Thoracic aorta (tissue), 2 donors: ENCODE results near the gene PLA2G4F. TPM values are rescaled to one million over a fixed set of nuclear protein-coding genes. Genes with fewer than 3 reads are reported as not detected.

Experiments used
- ATAC-seq: fragments of 150-250 bp; one replicate; pipeline ENCODE4 v1.8.0; 2017; ENCODE audit warnings: low read depth; ENCODE audit not compliant: insufficient number of reproducible peaks, low FRiP score
- DNase-seq: peaks from one replicate; pipeline ENCODE4 v3.0.0-alpha.2; 2020; ENCODE audit warnings: low spot score
- H3K27ac ChIP-seq, 2 donors: fragments of 200-600 bp; sonication (generic); 1 replicate in 1 of 2; 2 replicates in 1 of 2; pipeline ENCODE4 v1.5.1; 2016; ENCODE audit warnings: mild to moderate bottlenecking in 2 of 2, moderate library complexity in 2 of 2
- H3K27me3 ChIP-seq: fragments of 200-600 bp; sonication (generic); replicated peaks from 2 replicates; pipeline ENCODE4 v1.6.0; 2016; ENCODE audit warnings: mild to moderate bottlenecking; ENCODE audit not compliant: insufficient read depth
- H3K36me3 ChIP-seq: fragments of 200-600 bp; sonication (generic); one replicate; pipeline ENCODE4 v1.5.1; 2016
- H3K4me1 ChIP-seq, 2 donors: fragments of 200-600 bp; sonication (generic); 1 replicate in 1 of 2; 2 replicates in 1 of 2; pipeline versions ENCODE4 v1.5.1 to v1.6.0; 2016; ENCODE audit warnings: low read depth in 2 of 2, mild to moderate bottlenecking in 1 of 2; ENCODE audit not compliant: control insufficient read depth in 1 of 2
- H3K4me3 ChIP-seq: fragments of 200-600 bp; sonication (generic); 2 replicates; pipeline ENCODE4 v1.5.1; 2016; ENCODE audit warnings: mild to moderate bottlenecking
- H3K9me3 ChIP-seq: fragments of 200-600 bp; sonication (generic); 2 replicates; pipeline ENCODE4 v1.5.1; 2016
- total RNA-seq, 2 donors: library from RNA; depleted of rRNA; stranded (reverse); fragments of >200 nt; gene quantifications; one replicate each; pipeline versions ENCODE4 v1.1.0 to v1.2.3, GENCODE V29; 2016
- TF ChIP-seq, protein P1 (sequence below): fragments of 200-600 bp; sonication (generic); IDR thresholded peaks from one replicate; pipeline ENCODE4 v1.5.1; 2019; ENCODE audit warnings: antibody characterized with exemption

The PLA2G4F gene
- total RNA-seq, 2 donors from 2014 or later = 0.27 to 0.78 TPM

DNA sequence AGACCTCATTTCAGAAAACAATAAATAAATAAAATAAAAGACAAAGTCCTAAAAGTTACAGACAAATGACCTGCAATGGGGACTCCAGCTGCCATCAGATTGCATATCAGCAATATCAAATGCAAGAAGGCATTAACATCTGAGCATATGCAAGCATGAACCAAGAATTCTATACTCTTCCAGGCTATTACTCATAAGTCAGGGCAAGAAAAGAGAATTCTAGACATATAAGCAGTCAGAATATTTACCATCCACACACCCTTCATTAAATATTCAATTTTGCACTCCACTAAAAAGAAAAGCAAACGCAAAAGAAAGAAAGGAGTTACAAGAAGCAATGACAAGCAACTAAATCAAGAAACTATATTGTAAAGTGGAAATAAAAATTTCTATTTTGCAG is 21.1 kb downstream of the PLA2G4F start:
- Histone ChIP-seq H3K36me3 (no peaks in the 10 kb centered on the region), H3K27me3 (no peaks in the 10 kb centered on the region), H3K27ac (no peak overlapping the region), H3K4me3 (no peak overlapping the region), H3K9me3 (no peaks in the 10 kb centered on the region), H3K4me1 (no peaks in the 10 kb centered on the region)
- ATAC-seq (no peak), DNase-seq (no peak)
- TF ChIP-seq, protein P1, sequence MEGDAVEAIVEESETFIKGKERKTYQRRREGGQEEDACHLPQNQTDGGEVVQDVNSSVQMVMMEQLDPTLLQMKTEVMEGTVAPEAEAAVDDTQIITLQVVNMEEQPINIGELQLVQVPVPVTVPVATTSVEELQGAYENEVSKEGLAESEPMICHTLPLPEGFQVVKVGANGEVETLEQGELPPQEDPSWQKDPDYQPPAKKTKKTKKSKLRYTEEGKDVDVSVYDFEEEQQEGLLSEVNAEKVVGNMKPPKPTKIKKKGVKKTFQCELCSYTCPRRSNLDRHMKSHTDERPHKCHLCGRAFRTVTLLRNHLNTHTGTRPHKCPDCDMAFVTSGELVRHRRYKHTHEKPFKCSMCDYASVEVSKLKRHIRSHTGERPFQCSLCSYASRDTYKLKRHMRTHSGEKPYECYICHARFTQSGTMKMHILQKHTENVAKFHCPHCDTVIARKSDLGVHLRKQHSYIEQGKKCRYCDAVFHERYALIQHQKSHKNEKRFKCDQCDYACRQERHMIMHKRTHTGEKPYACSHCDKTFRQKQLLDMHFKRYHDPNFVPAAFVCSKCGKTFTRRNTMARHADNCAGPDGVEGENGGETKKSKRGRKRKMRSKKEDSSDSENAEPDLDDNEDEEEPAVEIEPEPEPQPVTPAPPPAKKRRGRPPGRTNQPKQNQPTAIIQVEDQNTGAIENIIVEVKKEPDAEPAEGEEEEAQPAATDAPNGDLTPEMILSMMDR = no peak

DNA sequence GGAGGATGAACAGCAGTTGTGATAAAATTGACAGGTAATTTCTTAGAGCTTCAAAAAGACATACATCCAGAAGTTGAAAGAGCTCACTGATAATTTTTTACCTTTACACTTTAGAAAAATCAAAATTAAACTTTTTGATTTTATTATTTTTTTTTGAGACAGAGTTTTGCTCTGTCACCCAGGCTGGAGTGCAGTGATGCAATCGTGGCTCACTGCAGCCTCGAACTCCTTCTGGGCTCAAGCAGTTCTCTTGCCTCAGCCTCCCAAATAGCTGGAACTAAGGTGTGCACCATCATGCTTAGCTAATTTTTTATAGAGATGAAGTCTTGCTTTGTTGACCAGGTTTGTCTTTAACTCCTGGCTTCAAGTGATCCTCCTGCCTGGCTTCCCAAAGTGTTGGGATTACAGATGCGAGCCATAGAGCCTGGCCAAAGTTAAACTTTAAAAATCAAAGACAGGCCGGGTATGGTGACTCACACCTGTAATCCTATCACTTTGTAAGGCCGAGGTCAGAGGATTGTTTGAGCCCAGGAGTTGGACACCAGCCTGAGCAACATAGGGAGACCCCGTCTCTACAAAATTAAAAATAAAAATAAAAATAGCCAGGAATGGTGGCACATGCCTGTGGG is 21.7 kb downstream of the PLA2G4F start:
- ATAC-seq (no peak), DNase-seq (no peak)
- H3K27me3 ChIP-seq = no peaks in the 10 kb centered on the region
- no peaks in the 10 kb centered on the region for H3K9me3 ChIP-seq
- TF ChIP-seq, protein P1 = no peak
- no peaks in the 10 kb centered on the region for H3K36me3 ChIP-seq
- no peak overlapping the region for H3K4me3 ChIP-seq
- no peaks in the 10 kb centered on the region for H3K4me1 ChIP-seq
- no peak overlapping the region for H3K27ac ChIP-seq

GRCh38 chr15:42133886-42134502 is 22.4 kb downstream of the PLA2G4F start:
- ATAC-seq = no peak

GRCh38 chr15:42133356-42133755 is 23.1 kb downstream of the PLA2G4F start:
- H3K27me3 ChIP-seq = no peaks in the 10 kb centered on the region
- no peak overlapping the region for H3K4me3 ChIP-seq
- H3K4me1 ChIP-seq = no peaks in the 10 kb centered on the region
- no peak overlapping the region for H3K27ac ChIP-seq
- no peak for DNase-seq
- H3K9me3 ChIP-seq = no peaks in the 10 kb centered on the region
- TF ChIP-seq, protein P1 = no peak
- ATAC-seq = no peak
- no peaks in the 10 kb centered on the region for H3K36me3 ChIP-seq

More at GRCh38 chr15:42133886-42134502, 22.4 kb downstream of the PLA2G4F start:
- Histone ChIP-seq H3K4me3 (no peak overlapping the region), H3K27ac (no peak overlapping the region), H3K4me1 (no peaks in the 10 kb centered on the region), H3K36me3 (no peaks in the 10 kb centered on the region), H3K27me3 (no peaks in the 10 kb centered on the region), H3K9me3 (no peaks in the 10 kb centered on the region)
- no peak for DNase-seq
- TF ChIP-seq, protein P1 = no peak

- no peaks in the 10 kb centered on the region for H3K36me3 ChIP-seq
- DNase-seq = no peak
- ATAC-seq = no peak
- no peak overlapping the region for H3K4me3 ChIP-seq
- H3K9me3 ChIP-seq = no peaks in the 10 kb centered on the region
- TF ChIP-seq, protein P1 = no peak
- H3K27ac ChIP-seq = no peak overlapping the region
- H3K27me3 ChIP-seq = no peaks in the 10 kb centered on the region
- no peaks in the 10 kb centered on the region for H3K4me1 ChIP-seq
These were observed 24.3 kb downstream of the PLA2G4F start for GRCh38 chr15:42131826-42132806.
